Gastrocnemius medialis (tissue), 4 donors: ENCODE measurements around the gene SPATA16.

Experiments
- POLR2A ChIP-seq, 2 donors: fragments of 450-650 bp; IDR thresholded peaks; one replicate each; pipeline ENCODE4 v1.6.1; 2017; ENCODE audit warnings: antibody characterized with exemption in 2 of 2, mild to moderate bottlenecking in 2 of 2, moderate library complexity in 2 of 2
- TF ChIP-seq, protein P1 (sequence below), 5 experiments: fragments of 450-650 bp in 3 of 5; fragments of 200-600 bp in 2 of 5; sonication (generic) in 2 of 5; IDR thresholded peaks in 4 of 5; conservative IDR thresholded peaks in 1 of 5; 1 replicate in 4 of 5; 2 replicates in 1 of 5; pipeline ENCODE4 v1.5.1; 2016 to 2019; ENCODE audit warnings: antibody characterized with exemption in 5 of 5, mild to moderate bottlenecking in 3 of 5, moderate library complexity in 3 of 5

DNA sequence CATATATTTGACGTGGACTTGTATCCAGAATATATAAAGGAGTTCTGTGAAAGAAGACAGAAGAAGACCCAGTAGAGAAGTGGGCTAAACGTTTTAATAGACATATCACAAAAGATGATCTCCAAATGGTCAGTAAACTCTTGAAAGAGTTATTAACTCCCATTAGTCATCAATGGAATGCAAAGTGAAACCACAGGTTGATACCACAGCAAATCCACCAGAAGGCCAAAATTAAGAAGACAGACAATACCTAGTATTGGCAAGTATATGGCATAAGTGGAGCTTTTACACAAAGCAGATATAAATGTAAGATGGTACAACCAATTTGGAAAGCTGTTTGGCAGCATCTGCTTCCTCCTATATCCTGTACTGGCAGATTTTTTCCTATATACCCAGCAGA lies 6.0 kb downstream of the SPATA16 start:
- TF ChIP-seq, protein P1, sequence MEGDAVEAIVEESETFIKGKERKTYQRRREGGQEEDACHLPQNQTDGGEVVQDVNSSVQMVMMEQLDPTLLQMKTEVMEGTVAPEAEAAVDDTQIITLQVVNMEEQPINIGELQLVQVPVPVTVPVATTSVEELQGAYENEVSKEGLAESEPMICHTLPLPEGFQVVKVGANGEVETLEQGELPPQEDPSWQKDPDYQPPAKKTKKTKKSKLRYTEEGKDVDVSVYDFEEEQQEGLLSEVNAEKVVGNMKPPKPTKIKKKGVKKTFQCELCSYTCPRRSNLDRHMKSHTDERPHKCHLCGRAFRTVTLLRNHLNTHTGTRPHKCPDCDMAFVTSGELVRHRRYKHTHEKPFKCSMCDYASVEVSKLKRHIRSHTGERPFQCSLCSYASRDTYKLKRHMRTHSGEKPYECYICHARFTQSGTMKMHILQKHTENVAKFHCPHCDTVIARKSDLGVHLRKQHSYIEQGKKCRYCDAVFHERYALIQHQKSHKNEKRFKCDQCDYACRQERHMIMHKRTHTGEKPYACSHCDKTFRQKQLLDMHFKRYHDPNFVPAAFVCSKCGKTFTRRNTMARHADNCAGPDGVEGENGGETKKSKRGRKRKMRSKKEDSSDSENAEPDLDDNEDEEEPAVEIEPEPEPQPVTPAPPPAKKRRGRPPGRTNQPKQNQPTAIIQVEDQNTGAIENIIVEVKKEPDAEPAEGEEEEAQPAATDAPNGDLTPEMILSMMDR (IDR thresholded peaks at IDR 0.05 in 4 of 5, conservative IDR thresholded peaks at IDR 0.05 in 1 of 5): no peak
- no peak for TF ChIP-seq POLR2A (IDR thresholded peaks at IDR 0.05)
